ENCODE results near the gene NTF3. TPM values are rescaled to one million over a fixed set of nuclear protein-coding genes. Genes with fewer than 3 reads are reported as not detected.

Gene NTF3
- total RNA-seq, 1 donor from 2014 or later = 0.33 TPM

DNA sequence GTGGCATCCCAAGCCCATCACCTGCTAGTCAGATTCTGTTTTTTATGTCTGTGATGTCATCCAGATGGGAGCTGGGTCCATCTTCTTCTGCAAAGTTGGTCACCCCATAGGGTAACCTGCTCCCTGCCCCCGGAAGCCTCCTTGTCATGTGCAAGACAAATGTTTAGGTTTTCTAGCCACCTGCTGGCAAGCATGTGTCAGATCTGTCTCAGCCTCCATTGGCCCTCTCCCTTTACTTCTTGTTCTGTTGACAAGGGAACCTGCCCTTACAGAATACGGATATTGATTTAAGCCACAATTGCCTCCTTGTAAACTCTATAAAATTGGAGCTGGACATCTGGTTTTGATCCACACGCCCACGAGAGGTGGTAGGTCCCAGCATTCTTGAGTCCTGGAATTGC, 7.5 kb downstream of the NTF3 start:
- TF ChIP-seq, protein P1, sequence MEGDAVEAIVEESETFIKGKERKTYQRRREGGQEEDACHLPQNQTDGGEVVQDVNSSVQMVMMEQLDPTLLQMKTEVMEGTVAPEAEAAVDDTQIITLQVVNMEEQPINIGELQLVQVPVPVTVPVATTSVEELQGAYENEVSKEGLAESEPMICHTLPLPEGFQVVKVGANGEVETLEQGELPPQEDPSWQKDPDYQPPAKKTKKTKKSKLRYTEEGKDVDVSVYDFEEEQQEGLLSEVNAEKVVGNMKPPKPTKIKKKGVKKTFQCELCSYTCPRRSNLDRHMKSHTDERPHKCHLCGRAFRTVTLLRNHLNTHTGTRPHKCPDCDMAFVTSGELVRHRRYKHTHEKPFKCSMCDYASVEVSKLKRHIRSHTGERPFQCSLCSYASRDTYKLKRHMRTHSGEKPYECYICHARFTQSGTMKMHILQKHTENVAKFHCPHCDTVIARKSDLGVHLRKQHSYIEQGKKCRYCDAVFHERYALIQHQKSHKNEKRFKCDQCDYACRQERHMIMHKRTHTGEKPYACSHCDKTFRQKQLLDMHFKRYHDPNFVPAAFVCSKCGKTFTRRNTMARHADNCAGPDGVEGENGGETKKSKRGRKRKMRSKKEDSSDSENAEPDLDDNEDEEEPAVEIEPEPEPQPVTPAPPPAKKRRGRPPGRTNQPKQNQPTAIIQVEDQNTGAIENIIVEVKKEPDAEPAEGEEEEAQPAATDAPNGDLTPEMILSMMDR (conservative IDR thresholded peaks at IDR 0.05) = no peak
- Mint-ChIP-seq H3K9me3 (no peaks in the 10 kb centered on the region), H3K27me3 (ENCODE audit: low read depth) (peaks cover 38% of the 10 kb centered on the region), H3K4me1 (peaks cover 3% of the 10 kb centered on the region), H3K27ac (ENCODE audit: unreplicated experiment) (no peak overlapping the region), H3K4me3 (no peak overlapping the region), H3K36me3 (ENCODE audit: low read depth) (no peaks in the 10 kb centered on the region)
- no peak for DNase-seq (ENCODE audit: low read depth, low spot score)

DNA sequence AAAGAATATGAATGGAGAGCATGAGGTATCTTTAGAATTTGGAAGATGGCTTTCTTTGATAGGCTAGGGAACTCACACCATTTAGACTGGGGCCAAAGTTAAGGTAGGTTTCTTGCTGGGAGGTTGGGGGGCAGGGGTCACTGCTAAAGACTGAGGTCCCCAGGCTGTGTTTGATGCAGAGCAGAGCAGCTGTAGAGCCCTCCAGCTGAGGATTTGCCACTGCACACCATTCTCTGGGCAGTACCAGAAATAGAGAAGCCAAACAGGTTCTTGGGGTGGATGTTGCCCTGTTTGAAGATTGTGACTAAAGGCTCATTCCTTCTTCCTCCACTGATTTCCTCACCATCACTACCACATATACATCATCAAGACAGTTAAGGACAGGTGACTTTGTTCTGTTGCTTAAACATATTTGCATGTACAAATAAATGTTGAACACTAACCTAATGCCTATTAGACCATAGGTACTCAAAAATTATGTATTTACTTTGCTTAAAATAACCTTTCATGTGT, 7.9 kb downstream of the NTF3 start:
- H3K27ac Mint-ChIP-seq (ENCODE audit: unreplicated experiment) = no peak overlapping the region
- no peak for DNase-seq (ENCODE audit: low read depth, low spot score)
- H3K4me1 Mint-ChIP-seq = peaks cover 3% of the 10 kb centered on the region
- peaks cover 43% of the 10 kb centered on the region for H3K27me3 Mint-ChIP-seq (ENCODE audit: low read depth)
- H3K36me3 Mint-ChIP-seq (ENCODE audit: low read depth) = no peaks in the 10 kb centered on the region
- H3K4me3 Mint-ChIP-seq = no peak overlapping the region
- no peaks in the 10 kb centered on the region for H3K9me3 Mint-ChIP-seq
- TF ChIP-seq, protein P1 (conservative IDR thresholded peaks at IDR 0.05) = no peak

DNA sequence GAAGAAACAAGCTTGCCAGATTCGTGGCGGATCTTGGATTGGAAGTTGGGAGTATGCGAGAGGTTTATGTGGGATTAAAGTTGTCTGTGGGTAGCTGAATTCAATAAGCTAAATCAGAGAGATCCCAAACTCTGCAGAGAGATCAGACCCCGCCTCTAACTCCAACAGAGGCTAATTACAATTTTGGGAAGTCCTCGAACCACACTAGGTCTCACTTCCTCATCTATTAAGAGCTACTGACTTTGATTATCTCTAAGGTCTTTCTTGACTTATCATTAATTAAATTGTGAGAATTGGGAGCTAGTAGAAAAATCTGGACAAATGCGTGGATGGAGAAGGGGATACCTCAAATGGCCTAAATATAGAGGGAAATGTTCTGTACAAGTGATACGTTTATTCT, 9.1 kb downstream of the NTF3 start:
- Mint-ChIP-seq H3K4me1 (peaks cover 3% of the 10 kb centered on the region), H3K27me3 (ENCODE audit: low read depth) (peaks cover 45% of the 10 kb centered on the region), H3K36me3 (ENCODE audit: low read depth) (no peaks in the 10 kb centered on the region), H3K27ac (ENCODE audit: unreplicated experiment) (no peak overlapping the region), H3K9me3 (no peaks in the 10 kb centered on the region), H3K4me3 (no peak overlapping the region)
- DNase-seq (ENCODE audit: low read depth, low spot score) = no peak
- TF ChIP-seq, protein P1 (conservative IDR thresholded peaks at IDR 0.05) = no peak

DNA sequence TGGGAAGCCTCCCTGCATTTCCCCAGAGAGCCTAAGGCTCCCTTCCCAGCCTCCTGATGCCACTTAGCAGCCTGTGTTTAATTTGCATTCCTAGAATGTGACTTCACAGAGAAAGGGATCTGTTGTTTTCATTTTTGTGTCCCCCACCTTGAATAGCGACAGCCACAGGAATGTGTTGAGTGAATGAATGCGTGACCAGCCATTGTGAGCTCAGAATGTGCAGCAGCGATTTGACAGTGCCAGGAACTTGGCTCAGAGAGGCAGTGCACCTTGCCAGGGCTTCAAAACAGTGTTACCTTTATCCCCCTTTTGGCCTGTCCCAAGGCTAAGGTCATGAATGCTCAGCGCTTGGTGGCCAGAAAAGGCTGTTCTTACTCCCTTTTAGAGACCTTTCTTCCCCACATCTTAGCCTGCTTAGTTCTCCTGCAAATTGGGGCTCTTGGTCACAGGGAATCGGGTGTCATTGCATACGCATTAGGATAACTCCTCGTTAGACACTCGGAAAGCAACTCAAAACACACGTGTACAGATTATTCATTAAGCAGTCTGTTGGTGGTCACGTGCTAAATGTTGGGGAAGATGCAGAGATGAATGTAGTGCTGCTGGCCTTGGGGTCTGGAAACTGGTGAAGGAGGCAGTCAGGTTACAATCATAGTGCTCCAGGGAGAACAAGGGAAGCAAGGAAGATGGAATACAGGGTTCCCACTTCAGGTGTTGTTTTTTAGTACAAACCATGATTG, 9.8 kb downstream of the NTF3 start:
- peaks cover 3% of the 10 kb centered on the region for H3K4me1 Mint-ChIP-seq
- H3K36me3 Mint-ChIP-seq (ENCODE audit: low read depth) = no peaks in the 10 kb centered on the region
- no peak overlapping the region for H3K4me3 Mint-ChIP-seq
- peak overlapping the region; percentile 23 for H3K27ac Mint-ChIP-seq (ENCODE audit: unreplicated experiment)
- TF ChIP-seq, protein P1 (conservative IDR thresholded peaks at IDR 0.05) = no peak
- no peaks in the 10 kb centered on the region for H3K9me3 Mint-ChIP-seq
- DNase-seq (ENCODE audit: low read depth, low spot score) = no peak
- peaks cover 46% of the 10 kb centered on the region for H3K27me3 Mint-ChIP-seq (ENCODE audit: low read depth)

DNA sequence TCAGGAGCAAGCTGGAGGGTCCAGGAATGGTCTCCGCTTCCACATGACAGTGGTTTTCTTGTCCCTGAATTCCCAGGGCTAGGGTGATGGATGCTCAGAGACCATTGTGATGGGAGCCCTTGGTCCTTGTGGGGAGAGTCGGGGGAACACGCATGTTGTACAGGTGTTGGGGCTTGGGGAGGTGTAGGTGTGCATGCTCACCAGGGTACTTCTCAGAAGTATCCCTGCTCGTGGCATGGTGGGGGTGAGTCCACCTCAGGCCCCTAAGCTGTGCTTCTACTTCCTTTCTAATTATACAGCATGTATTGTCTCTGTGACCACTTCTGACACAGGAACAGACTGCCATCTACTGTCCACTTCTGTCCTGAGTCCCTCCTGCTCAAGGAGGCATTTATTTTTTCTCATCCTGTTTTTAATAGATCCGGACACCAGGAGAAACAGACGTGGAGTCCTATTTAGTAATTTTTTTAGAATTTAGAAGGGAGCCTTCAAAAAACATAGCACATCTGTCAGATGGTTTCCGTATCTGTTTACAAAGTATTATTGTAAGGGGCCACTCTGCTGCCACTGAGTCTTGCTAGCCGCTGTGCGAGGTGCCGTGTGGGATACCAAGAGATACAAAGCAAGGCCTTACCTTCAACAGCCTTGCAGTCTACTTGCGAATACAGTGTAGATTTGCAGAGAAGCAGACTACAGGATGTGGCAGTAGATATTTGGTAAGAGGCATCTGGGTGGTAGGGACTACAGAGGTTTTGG, 10.5 kb downstream of the NTF3 start:
- peak; percentile 20 for DNase-seq (ENCODE audit: low read depth, low spot score)
- Mint-ChIP-seq H3K36me3 (ENCODE audit: low read depth) (no peaks in the 10 kb centered on the region), H3K4me1 (peaks cover 3% of the 10 kb centered on the region), H3K9me3 (no peaks in the 10 kb centered on the region), H3K27me3 (ENCODE audit: low read depth) (peaks cover 54% of the 10 kb centered on the region), H3K4me3 (no peak overlapping the region), H3K27ac (ENCODE audit: unreplicated experiment) (no peak overlapping the region)
- TF ChIP-seq, protein P1 (conservative IDR thresholded peaks at IDR 0.05) = peak; percentile 83
